GM10248 (cell line): ENCODE measurements around the gene FNDC3B.

ENCODE experiments used
- CTCF ChIA-PET: fragments of 300-600 bp; sonication (Branson Sonifier 250); formaldehyde crosslinking; extraction: SDS; loops from one replicate; lab custom pipeline; 2021; ENCODE audit warnings: antibody characterized with exemption; lab: Yijun Ruan, JAX
- POLR2A ChIA-PET: fragments of 350-650 bp; sonication (Branson Sonifier 250); formaldehyde crosslinking; extraction: SDS; loops from one replicate; lab custom pipeline; 2020; ENCODE audit warnings: antibody characterized with exemption; lab: Yijun Ruan, JAX
- DNase-seq: peaks from one replicate; pipeline ENCODE4 v3.0.0; 2012; ENCODE audit errors: extremely low spot score
- CTCF ChIP-seq: IDR thresholded peaks from 2 replicates; pipeline ENCODE4 v1.5.1; 2012; ENCODE audit warnings: mild to moderate bottlenecking, low read depth; ENCODE audit errors: extremely low read depth, missing control alignments, control extremely low read depth

Gene FNDC3B

DNA sequence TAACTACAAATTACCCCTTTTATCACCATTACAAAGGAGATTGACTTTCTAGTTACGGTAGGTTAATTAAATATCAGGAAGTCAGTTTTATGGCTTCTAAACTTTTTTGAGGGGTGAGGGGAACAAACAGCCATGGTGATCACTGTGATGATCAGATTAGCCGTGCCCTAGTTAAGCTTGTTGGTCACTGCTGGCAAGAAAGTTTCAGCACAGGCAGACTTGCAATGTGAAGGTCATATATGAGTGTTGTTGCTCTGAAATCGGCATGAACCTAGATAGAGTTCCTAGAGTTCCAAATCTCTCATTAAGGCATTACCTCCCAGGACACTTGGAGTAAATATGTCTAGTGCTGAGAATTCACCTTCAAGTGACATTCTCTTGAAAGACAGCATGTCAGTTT, 252.3 kb downstream of the FNDC3B start:
- POLR2A ChIA-PET, result no interaction called here
- CTCF ChIA-PET, result interaction anchor here (0.9 kb wide), 1 partner anchor 41 kb away, joined by 3 read pairs; no protein-coding TSS in a partner anchor
- no peak for DNase-seq
- TF ChIP-seq CTCF, result no peak

DNA sequence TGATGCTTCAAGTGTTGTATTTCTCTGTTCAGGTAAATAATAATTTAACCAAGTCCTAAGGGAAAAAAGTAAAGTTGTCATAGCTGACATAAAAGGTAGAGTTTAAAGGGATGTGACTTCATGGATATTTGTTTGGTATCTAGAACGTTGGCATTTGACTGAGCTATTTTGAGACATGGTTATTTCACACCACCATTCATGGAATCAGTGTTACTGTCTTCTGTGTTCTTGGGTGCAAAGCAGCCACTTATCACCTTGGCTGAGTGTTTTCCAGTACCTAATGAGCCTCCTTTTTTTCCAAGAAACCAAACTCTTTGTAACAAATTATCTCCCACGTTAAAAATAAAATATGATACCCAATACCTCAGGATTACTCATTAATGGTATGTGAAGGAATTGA, 253.0 kb downstream of the FNDC3B start:
- no peak for DNase-seq
- TF ChIP-seq CTCF, result no peak
- POLR2A ChIA-PET, result no interaction called here
- CTCF ChIA-PET, result interaction anchor here (0.9 to 2.3 kb wide), 2 partner anchors 14 to 40 kb away, joined by 3 to 8 read pairs; no protein-coding TSS in a partner anchor

GRCh38 chr3:172293093-172293492, 253.7 kb downstream of the FNDC3B start:
- TF ChIP-seq CTCF, result no peak
- CTCF ChIA-PET, result interaction anchor here (1.2 to 2.3 kb wide), 3 partner anchors 15 to 39 kb away, joined by 4 to 8 read pairs (median 6); no protein-coding TSS in a partner anchor
- no peak for DNase-seq
- POLR2A ChIA-PET, result no interaction called here

- no peak for DNase-seq
- ChIA-PET POLR2A (no interaction called here), CTCF (interaction anchor here (0.5 to 2.3 kb wide), 5 partner anchors 14 to 38 kb away, joined by 3 to 8 read pairs (median 4); no protein-coding TSS in a partner anchor)
- no peak for TF ChIP-seq CTCF
These were observed 254.9 kb downstream of the FNDC3B start for GRCh38 chr3:172294223-172294806.

DNA sequence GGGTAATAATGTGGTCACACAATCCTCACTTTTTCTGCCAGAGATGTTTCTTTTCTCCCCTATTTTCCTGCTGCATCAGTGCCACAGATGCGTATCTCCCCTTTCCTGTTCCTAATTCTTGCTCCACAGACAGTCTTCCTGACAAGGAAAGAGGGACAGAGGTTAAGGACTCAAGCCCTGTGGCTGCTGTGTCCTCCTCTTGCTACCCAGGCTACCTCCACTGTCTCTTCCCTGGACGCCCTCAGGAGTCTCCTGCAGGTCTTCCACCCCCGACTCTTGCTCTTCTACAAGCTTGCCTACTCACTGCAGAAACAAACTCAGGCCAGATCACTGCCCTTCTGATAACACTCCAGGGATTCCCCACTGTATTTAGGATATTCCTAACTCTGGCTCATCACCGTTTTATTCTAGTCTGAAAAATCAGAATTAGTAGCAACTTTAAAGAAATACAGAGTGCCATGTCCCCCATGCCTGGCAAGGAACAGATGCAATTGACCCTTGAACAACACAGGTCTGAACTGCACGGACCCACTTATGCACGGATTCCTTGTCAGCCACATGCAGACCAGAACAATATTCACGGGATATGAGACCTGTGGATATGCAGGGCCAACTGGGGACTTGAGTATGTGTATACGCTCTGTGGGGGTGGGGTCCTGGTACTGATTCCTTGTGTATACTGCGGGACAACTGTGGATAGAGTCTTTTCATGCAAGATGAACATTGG, 257.0 kb downstream of the FNDC3B start:
- POLR2A ChIA-PET, result no interaction called here
- TF ChIP-seq CTCF, result no peak
- DNase-seq, result no peak
- CTCF ChIA-PET, result interaction anchor here (0.9 kb wide), 1 partner anchor 10 kb away, joined by 3 read pairs; no protein-coding TSS in a partner anchor

GRCh38 chr3:172296975-172297332, 257.6 kb downstream of the FNDC3B start:
- ChIA-PET CTCF (interaction anchor here (0.9 kb wide), 1 partner anchor 10 kb away, joined by 3 read pairs; no protein-coding TSS in a partner anchor), POLR2A (no interaction called here)
- TF ChIP-seq CTCF, result no peak
- no peak for DNase-seq
